ENCODE data around the gene NEK10. TPM values are rescaled to one million over a fixed set of nuclear protein-coding genes. Genes with fewer than 3 reads are reported as not detected.

Gene NEK10
- total RNA-seq, 2 experiments from 2014 or later, result 0.29 to 0.58 TPM

DNA sequence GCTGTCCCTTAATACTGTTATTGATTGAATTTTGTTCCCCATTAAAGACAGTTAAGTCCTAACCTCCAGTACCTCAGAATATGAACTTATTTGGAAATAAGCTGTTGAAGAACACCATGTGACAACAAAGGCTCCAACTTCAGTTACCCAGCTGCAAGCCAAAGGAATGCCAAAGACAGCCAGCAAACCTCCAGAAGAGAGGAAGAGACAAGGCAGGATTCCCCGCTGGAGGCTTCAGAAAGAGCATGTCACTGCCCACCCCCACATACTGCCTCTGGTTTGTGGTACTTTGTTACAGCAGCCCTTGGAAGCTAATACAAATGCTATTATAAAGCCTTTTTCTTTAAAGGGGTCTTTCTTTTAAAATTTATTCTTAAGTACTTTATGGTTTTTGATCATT lies 18.4 kb upstream of the NEK10 start:
- Mint-ChIP-seq H3K27ac (no peak overlapping the region), H3K27me3 (no peaks in the 10 kb centered on the region), H3K36me3 (ENCODE audit: low read depth) (peaks cover 24% of the 10 kb centered on the region), H3K4me3 (no peak overlapping the region), H3K9me3 (no peaks in the 10 kb centered on the region), H3K4me1 (ENCODE audit: low read depth) (peaks cover 2% of the 10 kb centered on the region)
- TF ChIP-seq CTCF (IDR thresholded peaks at IDR 0.05), result no peak
- no peak for ATAC-seq
- POLR2A ChIA-PET, result no interaction called here
- DNase-seq, result no peak
- intact Hi-C loops (cut with micrococcal nuclease), result no loop called here
- CTCF ChIA-PET, result no interaction called here

DNA sequence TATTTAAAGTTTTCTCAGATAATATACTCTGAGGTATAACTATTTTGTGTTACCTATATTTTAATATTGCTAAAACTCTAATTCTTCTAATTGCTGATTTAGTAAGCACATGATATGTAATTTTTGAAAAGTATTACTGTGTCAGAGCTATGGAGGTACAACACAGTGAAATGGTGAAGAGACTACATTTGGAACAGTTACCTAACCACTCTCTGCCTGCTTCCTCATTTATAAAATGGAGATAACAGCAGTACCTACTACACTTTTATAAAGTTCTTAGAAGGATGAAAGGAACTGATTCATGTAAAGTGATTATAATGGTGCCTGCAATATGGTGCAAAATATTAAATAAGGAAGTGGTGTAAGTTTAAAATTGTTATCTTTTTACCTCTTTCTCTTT lies 16.3 kb upstream of the NEK10 start:
- Mint-ChIP-seq H3K4me1 (ENCODE audit: low read depth) (no peaks in the 10 kb centered on the region), H3K36me3 (ENCODE audit: low read depth) (peaks cover 18% of the 10 kb centered on the region), H3K27me3 (no peaks in the 10 kb centered on the region), H3K9me3 (no peaks in the 10 kb centered on the region), H3K27ac (no peak overlapping the region), H3K4me3 (no peak overlapping the region)
- intact Hi-C loops (cut with micrococcal nuclease), result no loop called here
- DNase-seq (no peak), ATAC-seq (no peak)
- ChIA-PET CTCF (no interaction called here), POLR2A (interaction anchor here (0.6 kb wide), 2 partner anchors 252 to 620 kb away, joined by 3 read pairs; no protein-coding TSS in a partner anchor)
- no peak for TF ChIP-seq CTCF (IDR thresholded peaks at IDR 0.05)

DNA sequence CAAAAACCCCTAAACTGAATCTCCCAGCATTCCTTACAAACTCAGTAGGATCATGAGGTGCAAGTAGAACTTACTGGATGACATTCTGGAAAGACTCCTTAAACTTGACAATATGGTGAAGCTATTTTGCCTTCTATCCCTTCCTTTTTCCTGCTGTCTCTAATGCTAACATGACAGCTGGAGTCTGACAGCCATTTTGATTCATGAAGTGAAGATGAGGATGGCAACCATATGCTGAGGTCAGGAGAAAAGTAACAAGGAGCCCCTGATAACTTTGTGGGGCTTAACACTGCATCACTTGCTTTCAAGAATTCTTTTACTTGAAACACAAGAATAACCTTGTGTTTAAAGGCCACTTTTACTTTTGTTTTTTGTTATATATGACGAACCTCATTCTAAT lies 15.0 kb upstream of the NEK10 start:
- H3K9me3 Mint-ChIP-seq, result no peaks in the 10 kb centered on the region
- no peaks in the 10 kb centered on the region for H3K27me3 Mint-ChIP-seq
- DNase-seq (no peak), ATAC-seq (no peak)
- no peaks in the 10 kb centered on the region for H3K4me1 Mint-ChIP-seq (ENCODE audit: low read depth)
- TF ChIP-seq CTCF (IDR thresholded peaks at IDR 0.05), result no peak
- intact Hi-C loops (cut with micrococcal nuclease), result no loop called here
- no peak overlapping the region for H3K4me3 Mint-ChIP-seq
- ChIA-PET CTCF (no interaction called here), POLR2A (interaction anchor here (0.8 kb wide), 1 partner anchor 23 kb away, joined by 3 read pairs; no protein-coding TSS in a partner anchor)
- peaks cover 18% of the 10 kb centered on the region for H3K36me3 Mint-ChIP-seq (ENCODE audit: low read depth)
- H3K27ac Mint-ChIP-seq, result no peak overlapping the region

- H3K9me3 Mint-ChIP-seq, result no peaks in the 10 kb centered on the region
- POLR2A ChIA-PET, result no interaction called here
- H3K36me3 Mint-ChIP-seq (ENCODE audit: low read depth), result peaks cover 22% of the 10 kb centered on the region
- no peaks in the 10 kb centered on the region for H3K27me3 Mint-ChIP-seq
- H3K4me3 Mint-ChIP-seq, result no peak overlapping the region
- CTCF ChIA-PET, result interaction anchor here (1.6 kb wide), 1 partner anchor 301 kb away, joined by 5 read pairs; no protein-coding TSS in a partner anchor
- no peak overlapping the region for H3K27ac Mint-ChIP-seq
- TF ChIP-seq CTCF (IDR thresholded peaks at IDR 0.05), result no peak
- DNase-seq, result no peak
- H3K4me1 Mint-ChIP-seq (ENCODE audit: low read depth), result no peaks in the 10 kb centered on the region
- intact Hi-C loops (cut with micrococcal nuclease), result no loop called here
- no peak for ATAC-seq
Observed at GRCh38 chr3:27380433-27381357, 11.5 kb upstream of the NEK10 start.

DNA sequence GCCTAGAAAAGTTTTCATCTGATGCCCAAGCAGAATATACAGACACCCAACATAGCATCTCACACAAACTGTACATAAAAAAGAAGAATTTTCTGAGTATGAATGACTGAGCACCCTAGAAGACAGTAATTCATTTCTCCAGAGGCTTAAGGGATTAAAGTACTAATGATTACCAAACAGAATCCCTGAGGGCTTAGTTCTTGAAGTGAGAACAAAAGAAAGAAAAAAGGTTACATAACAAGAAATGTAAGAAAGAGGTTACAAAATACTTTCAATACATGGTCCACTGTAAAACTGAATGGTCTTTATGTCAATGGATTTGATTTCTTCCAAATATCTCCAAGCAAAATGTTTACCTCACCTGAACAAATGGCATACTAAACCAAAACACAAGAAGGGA lies 9.1 kb upstream of the NEK10 start:
- no peak for TF ChIP-seq CTCF (IDR thresholded peaks at IDR 0.05)
- intact Hi-C loops (cut with micrococcal nuclease), result no loop called here
- no peaks in the 10 kb centered on the region for H3K27me3 Mint-ChIP-seq
- no peaks in the 10 kb centered on the region for H3K4me1 Mint-ChIP-seq (ENCODE audit: low read depth)
- H3K36me3 Mint-ChIP-seq (ENCODE audit: low read depth), result peaks cover 13% of the 10 kb centered on the region
- no peak overlapping the region for H3K4me3 Mint-ChIP-seq
- ChIA-PET CTCF (interaction anchor here (1.0 to 1.6 kb wide), 2 partner anchors 9 to 20 kb away, joined by 3 to 6 read pairs; partner anchors contain the start of gene NEK10), POLR2A (no interaction called here)
- H3K9me3 Mint-ChIP-seq, result no peaks in the 10 kb centered on the region
- ATAC-seq (no peak), DNase-seq (no peak)
- H3K27ac Mint-ChIP-seq, result peak overlapping the region; percentile 58

All from activated CD8-positive, alpha-beta T cell treated with anti-CD3 and anti-CD28 coated beads for 36 hours (primary cell).